GM12878 (cell line): ENCODE data around the gene METTL8. TPM values are rescaled to one million over a fixed set of nuclear protein-coding genes. Genes with fewer than 3 reads are reported as not detected.

Source experiments
- ASH2L ChIP-seq: fragments of 300-600, 200-600 bp; sonication (generic); IDR thresholded peaks from 2 replicates; pipeline ENCODE4 v1.6.1; 2017; ENCODE audit warnings: low read depth, mild to moderate bottlenecking, borderline replicate concordance
- CBFB ChIP-seq: IDR thresholded peaks from 2 replicates; pipeline ENCODE4 v1.6.1; 2016; ENCODE audit warnings: antibody characterized with exemption, low read depth
- CBX3 ChIP-seq: fragments of 200-600 bp; sonication (generic); IDR thresholded peaks from 2 replicates; pipeline ENCODE4 v1.6.1; 2016; ENCODE audit warnings: low read depth, borderline replicate concordance
- CEBPB ChIP-seq, 2 experiments: fragments of 150-350 bp in 1 of 2; IDR thresholded peaks; 2 replicates each; pipeline ENCODE4 v1.6.1; 2012 to 2014; ENCODE audit warnings: low read depth in 2 of 2, low read length in 2 of 2, borderline replicate concordance in 1 of 2, inconsistent platforms in 1 of 2
- CEBPZ ChIP-seq: fragments of 150-350 bp; IDR thresholded peaks from 2 replicates; pipeline ENCODE4 v1.6.1; 2016; ENCODE audit warnings: low read depth, low read length
- CTCF ChIP-seq, 3 experiments: IDR thresholded peaks in 2 of 3; conservative IDR thresholded peaks in 1 of 3; 2 replicates each; pipeline ENCODE4 v1.5.1; 2011; ENCODE audit warnings: low read depth in 3 of 3, low read length in 3 of 3, mild to moderate bottlenecking in 3 of 3, control low read depth in 2 of 3, moderate library complexity in 2 of 3, inconsistent platforms in 1 of 3, mixed read lengths in 1 of 3; ENCODE audit not compliant: control insufficient read depth in 2 of 3, insufficient read depth in 1 of 3; ENCODE audit errors: extremely low read depth in 1 of 3
- DPF2 ChIP-seq: fragments of 450-650 bp; IDR thresholded peaks from 2 replicates; pipeline ENCODE4 v1.6.1; 2017; ENCODE audit warnings: mild to moderate bottlenecking
- EGR1 ChIP-seq, 2 experiments: IDR thresholded peaks; 1 replicate in 1 of 2; 2 replicates in 1 of 2; pipeline ENCODE4 v1.6.1; 2011 to 2012; ENCODE audit warnings: low read depth in 2 of 2, low read length in 2 of 2, borderline replicate concordance in 1 of 2, mild to moderate bottlenecking in 1 of 2, moderate library complexity in 1 of 2
- FOS ChIP-seq: IDR thresholded peaks from 3 replicates; pipeline ENCODE4 v1.6.1; 2011; ENCODE audit warnings: borderline replicate concordance; ENCODE audit not compliant: insufficient read length; ENCODE audit errors: extremely low read depth
- FOXK2 ChIP-seq: fragments of 450-650 bp; IDR thresholded peaks from 2 replicates; pipeline ENCODE4 v1.6.1; 2017; ENCODE audit warnings: mild to moderate bottlenecking, moderate library complexity
- HDAC6 ChIP-seq: fragments of 200-600 bp; sonication (generic); IDR thresholded peaks from one replicate; pipeline ENCODE4 v1.8.0; 2017; ENCODE audit warnings: antibody characterized with exemption; ENCODE audit not compliant: unreplicated experiment
- IKZF1 ChIP-seq: fragments of 450-650 bp; conservative IDR thresholded peaks from 2 replicates; pipeline ENCODE4 v1.6.1; 2017; ENCODE audit warnings: antibody characterized with exemption, mild to moderate bottlenecking
- JUNB ChIP-seq: IDR thresholded peaks from 2 replicates; pipeline ENCODE4 v1.6.1; 2016; ENCODE audit warnings: antibody characterized with exemption, mild to moderate bottlenecking
- JUND ChIP-seq: IDR thresholded peaks from 2 replicates; pipeline ENCODE4 v1.6.1; 2012; ENCODE audit warnings: low read depth, mild to moderate bottlenecking, low read length, improper control_type of control experiment, moderate library complexity
- MEF2A ChIP-seq: IDR thresholded peaks from 2 replicates; pipeline ENCODE4 v1.6.1; 2011; ENCODE audit warnings: low read depth, mild to moderate bottlenecking, low read length, moderate library complexity; ENCODE audit not compliant: insufficient read depth
- MYB ChIP-seq: fragments of 150-350 bp; IDR thresholded peaks from 2 replicates; pipeline ENCODE4 v1.6.1; 2014; ENCODE audit warnings: mild to moderate bottlenecking, low read depth, low read length, borderline replicate concordance
- NRF1 ChIP-seq: conservative IDR thresholded peaks from 2 replicates; pipeline ENCODE4 v1.6.1; 2011; ENCODE audit warnings: mild to moderate bottlenecking, low read depth, low read length, improper control_type of control experiment
- RELA ChIP-seq: fragments of 450-650 bp; IDR thresholded peaks from 2 replicates; pipeline ENCODE4 v1.8.0; 2014; ENCODE audit warnings: borderline replicate concordance; ENCODE audit not compliant: partially characterized antibody
- SMAD5 ChIP-seq: IDR thresholded peaks from 2 replicates; pipeline ENCODE4 v1.6.1; 2016; ENCODE audit warnings: antibody characterized with exemption, low read depth
- SMC3 ChIP-seq: IDR thresholded peaks from 2 replicates; pipeline ENCODE4 v1.6.1; 2011; ENCODE audit warnings: low read length, improper control_type of control experiment, borderline replicate concordance
- TARDBP ChIP-seq: IDR thresholded peaks from 2 replicates; pipeline ENCODE4 v1.6.1; 2016; ENCODE audit warnings: borderline replicate concordance
- TBL1XR1 ChIP-seq: IDR thresholded peaks from 2 replicates; pipeline ENCODE4 v1.6.1; 2012; ENCODE audit warnings: low read depth, low read length, improper control_type of control experiment
- TCF3 ChIP-seq: IDR thresholded peaks from 2 replicates; pipeline ENCODE4 v1.6.1; 2012; ENCODE audit warnings: low read depth, mild to moderate bottlenecking, low read length, borderline replicate concordance; ENCODE audit not compliant: insufficient read depth
- ZNF24 ChIP-seq: fragments of 450-650 bp; IDR thresholded peaks from 2 replicates; pipeline ENCODE4 v1.6.1; 2017; ENCODE audit warnings: antibody characterized with exemption, mild to moderate bottlenecking
- polyA plus RNA-seq, 11 experiments: library from polyadenylated mRNA; depleted of rRNA in 4 of 11; unstranded in 6 of 11; stranded (reverse) in 5 of 11; fragments of >200 nt; fragmentation: Nextera tagmentation in 4 of 11; fragmentation: Illumina TruSeq in 1 of 11; extraction: Ambion mirVana in 4 of 11; extraction: Trizol in 1 of 11; gene quantifications; 1 replicate in 1 of 11; 2 replicates in 10 of 11; pipeline versions ENCODE4 v1.2.1 to v1.2.3, GENCODE V29; 2011 to 2016; ENCODE audit warnings: inconsistent platforms in 2 of 11, missing spikeins in 2 of 11, low read depth in 1 of 11
- total RNA-seq, 4 experiments: library from RNA; depleted of rRNA in 3 of 4; stranded (reverse); fragments of >200 nt in 3 of 4; fragmentation: Illumina TruSeq in 1 of 4; extraction: Trizol in 1 of 4; gene quantifications; 2 replicates each; pipeline versions ENCODE4 v1.2.1 to v1.2.3, GENCODE V29; 2013 to 2021

METTL8 gene
- total and polyA plus RNA-seq, 10 of the 15 experiments (the other 5 are each of a cell fraction or from before 2014, with no cell fraction given): 30.8 to 96.3 (median 51.5) TPM

- TF ChIP-seq FOXK2: no peak
- peak; percentile 32 for TF ChIP-seq HDAC6
- peak; percentile 99 for TF ChIP-seq JUNB
- peak; percentile 55; the same call in 1 of the 2 replicates for TF ChIP-seq SMAD5
- TF ChIP-seq SMC3: peak; percentile 40; the same call in 1 of the 2 replicates
- no peak for TF ChIP-seq CBX3
- no peak for TF ChIP-seq MYB
- TF ChIP-seq MEF2A: peak; percentile 93
- no peak for TF ChIP-seq FOS
- peak; percentile 87; the same call in 1 of the 2 replicates for TF ChIP-seq JUND
- TF ChIP-seq RELA: peak; percentile 82
- TF ChIP-seq CEBPZ: no peak
- TF ChIP-seq EGR1 (IDR thresholded peaks at IDR 0.05; ENCODE audit: borderline replicate concordance in 1 of 2, low read depth in 2 of 2, low read length in 2 of 2): no peak
- peak; percentile 73; the same call in 1 of the 2 replicates for TF ChIP-seq TCF3
- TF ChIP-seq ZNF24: no peak; the same call in 1 of the 2 replicates
- TF ChIP-seq TARDBP: no peak
- peak; percentile 88 for TF ChIP-seq CBFB
- TF ChIP-seq CEBPB (IDR thresholded peaks at IDR 0.05; ENCODE audit: borderline replicate concordance in 1 of 2, low read depth in 2 of 2, low read length in 2 of 2): peak in 1 of 2 experiments; percentile 79; a peak in 2 of 4 replicates
- TF ChIP-seq NRF1: no peak
- TF ChIP-seq TBL1XR1: peak; percentile 92
- 0 out of 2 replicates have a peak, but pooled peaks have one; percentile 80 for TF ChIP-seq ASH2L
- TF ChIP-seq CTCF (IDR thresholded peaks at IDR 0.05 in 2 of 3, conservative IDR thresholded peaks at IDR 0.05 in 1 of 3; ENCODE audit: control insufficient read depth in 2 of 3, extremely low read depth in 1 of 3, insufficient read depth in 1 of 3, low read depth in 3 of 3, low read length in 3 of 3): no peak
- peak; percentile 96 for TF ChIP-seq IKZF1
- peak; percentile 98 for TF ChIP-seq DPF2
Observed at GRCh38 chr2:171319164-171319810, 114.5 kb downstream of the METTL8 start (continued).
